ENCODE results near the gene NAA38.
A peak's percentile ranks its signal among the peaks of the same experiment; 100 is the strongest.

NAA38 gene

DNA sequence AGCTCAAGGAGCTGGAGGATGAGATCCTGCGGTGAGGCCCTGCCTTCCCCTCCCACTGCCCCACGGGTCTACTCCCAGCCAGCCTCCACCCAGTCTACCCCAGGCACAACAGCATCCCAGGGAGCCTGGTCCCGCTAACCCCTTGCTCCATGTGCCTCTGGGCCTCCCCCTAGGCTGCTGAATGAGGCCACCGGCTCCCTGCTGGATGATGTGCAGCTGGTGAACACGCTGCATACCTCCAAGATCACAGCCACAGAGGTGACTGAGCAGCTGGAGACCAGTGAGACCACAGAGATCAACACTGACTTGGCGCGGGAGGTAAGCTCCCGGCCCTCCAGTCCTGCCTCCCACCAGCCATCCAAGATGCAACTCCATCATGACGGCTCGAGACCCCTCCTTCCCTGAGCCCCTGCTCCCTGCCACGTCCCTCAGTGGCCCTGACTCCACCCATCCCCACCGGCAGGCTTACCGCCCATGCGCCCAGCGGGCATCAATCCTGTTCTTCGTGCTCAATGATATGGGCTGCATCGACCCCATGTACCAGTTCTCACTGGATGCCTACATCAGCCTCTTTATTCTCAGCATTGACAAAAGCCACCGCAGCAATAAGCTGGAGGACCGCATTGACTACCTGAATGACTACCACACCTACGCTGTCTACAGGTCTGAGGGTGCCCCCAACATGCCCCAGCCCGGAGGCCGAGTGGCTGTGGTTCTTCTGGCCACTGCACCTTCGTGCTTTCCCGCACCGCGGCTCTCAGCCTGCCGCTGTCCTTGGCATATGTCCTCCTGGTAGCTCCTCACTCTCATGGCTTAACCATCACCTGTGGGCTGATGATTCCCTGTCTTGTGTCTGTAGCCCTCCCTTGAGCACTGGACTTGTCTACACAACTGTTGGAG, 38.4 kb downstream of the NAA38 start:
- DNase-seq: no peak

DNA sequence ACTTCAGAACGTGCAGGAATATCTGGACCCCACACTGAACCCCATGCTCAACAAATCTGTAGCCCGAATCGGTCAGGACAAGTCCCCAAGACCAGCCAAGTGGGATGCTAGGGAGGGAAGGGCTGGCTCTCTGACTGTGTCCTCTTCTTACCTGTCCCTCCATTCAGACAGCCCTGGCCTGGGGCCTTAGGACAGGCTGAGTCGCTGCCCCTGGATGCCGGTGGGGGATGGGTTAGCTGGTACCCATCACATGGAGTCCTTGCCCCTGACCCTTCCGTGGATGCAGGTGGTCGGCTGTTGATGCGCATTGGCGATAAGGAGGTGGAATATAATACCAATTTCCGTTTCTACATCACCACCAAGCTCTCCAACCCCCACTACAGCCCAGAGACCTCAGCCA, 39.3 kb downstream of the NAA38 start:
- DNase-seq: no peak

DNA sequence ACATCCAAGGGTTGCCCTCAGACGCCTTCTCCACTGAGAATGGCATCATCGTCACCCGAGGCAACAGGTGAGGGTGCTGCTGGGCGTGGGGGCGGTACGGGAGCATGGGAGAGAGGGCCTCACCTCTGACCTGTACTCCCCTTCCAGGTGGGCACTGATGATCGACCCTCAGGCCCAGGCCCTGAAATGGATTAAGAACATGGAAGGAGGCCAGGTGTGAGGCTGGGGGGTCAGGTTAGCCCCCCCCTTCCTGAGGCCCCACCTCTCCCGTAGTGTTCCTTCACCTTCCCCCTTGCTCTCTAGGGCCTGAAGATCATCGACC, 39.8 kb downstream of the NAA38 start:
- DNase-seq: no peak

DNA sequence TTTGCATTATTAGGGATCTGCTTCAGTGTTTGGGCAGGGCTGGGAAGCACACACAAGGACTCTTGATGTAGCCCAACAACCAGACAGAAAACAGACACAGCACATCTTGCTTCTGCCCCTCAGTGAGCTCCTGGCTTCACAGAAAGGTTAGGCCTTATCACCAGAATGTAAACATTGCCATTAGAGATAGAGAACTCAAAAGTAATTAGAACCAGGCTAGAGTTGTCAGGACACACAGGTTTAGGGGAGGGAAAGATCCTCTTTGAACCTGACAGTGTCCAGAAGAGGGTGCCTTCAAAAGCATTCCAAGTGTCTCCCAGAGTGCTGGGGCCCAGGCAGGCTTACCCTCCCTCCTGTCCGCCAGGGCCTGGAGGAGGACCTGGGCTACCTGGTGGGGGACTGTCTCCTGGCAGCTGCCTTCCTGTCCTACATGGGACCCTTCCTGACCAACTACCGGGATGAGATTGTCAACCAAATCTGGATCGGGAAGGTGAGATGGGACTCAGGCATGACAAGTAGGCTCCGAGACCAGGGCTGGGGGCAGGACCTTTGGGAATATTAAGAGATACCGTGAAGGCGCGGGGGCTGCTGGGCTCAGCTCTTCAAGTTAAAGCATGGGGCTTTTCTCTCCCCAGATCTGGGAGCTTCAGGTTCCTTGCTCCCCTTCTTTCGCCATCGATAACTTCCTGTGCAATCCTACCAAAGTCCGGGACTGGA, 40.3 kb downstream of the NAA38 start:
- DNase-seq: no peak

DNA sequence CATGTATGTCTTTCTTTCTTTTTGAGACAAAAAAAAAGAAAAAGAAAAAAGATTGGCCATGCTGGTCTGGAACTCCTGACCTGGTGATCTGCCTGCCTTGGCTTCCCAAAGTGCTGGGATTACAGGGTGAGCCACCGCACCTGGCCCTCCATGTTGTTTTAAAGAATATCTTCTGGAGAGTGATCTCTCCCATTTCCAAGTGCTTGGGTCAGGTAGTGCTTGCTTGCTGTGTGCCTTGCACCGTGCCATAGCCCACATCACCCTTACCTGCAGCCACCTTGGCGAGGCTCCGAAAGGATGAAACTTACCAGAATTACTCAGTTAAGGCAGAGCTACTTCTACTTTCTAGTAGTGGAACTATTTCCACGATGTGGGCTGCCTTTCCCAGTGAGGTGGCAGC, 42.4 kb downstream of the NAA38 start:
- DNase-seq: no peak

DNA sequence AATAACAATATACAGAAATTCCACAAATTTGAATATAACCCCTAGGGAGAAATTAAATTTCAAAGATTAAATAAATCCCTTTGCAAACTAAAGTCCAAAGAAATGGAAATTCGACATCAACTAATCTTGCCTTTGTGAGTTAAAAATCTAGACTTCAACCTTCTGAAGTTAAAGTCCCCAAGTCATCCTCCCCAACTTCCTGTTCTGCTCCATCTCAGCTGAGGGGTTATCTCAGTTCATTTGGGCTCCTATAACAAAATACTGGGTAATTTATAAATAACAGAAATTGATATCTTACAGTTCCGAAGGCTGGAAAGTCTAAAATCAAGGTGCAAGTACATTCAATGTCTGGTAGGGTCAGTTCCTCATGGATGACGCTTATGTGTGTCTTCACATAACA, 46.1 kb downstream of the NAA38 start:
- no peak for DNase-seq

DNA sequence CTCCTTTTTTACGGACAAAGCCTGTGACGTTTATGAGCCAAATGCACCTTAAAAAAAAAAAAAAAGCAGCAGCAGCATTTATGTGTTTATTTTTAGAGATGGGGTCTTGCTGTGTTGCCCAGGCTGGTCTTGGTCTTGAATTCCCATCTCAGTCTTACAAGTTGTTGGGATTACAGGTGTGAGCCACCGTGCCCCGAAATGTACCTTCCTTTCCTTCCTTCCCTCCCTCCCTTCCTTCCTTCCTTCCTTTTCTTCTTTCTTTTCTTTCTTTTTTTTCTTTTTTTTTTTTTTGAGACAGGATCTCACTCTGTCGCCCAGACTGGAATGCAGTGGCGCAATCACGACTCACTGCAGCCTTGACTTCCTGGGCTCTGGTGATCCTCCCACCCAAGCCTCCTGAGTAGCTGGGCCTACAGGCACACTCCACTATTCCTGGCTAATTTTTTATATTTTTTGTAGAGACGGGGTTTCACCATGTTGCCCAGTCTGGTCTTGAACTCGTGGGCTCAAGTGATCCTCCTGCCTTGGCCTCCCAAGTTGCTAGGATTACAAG, 47.5 kb downstream of the NAA38 start:
- peak; percentile 38 for DNase-seq

DNA sequence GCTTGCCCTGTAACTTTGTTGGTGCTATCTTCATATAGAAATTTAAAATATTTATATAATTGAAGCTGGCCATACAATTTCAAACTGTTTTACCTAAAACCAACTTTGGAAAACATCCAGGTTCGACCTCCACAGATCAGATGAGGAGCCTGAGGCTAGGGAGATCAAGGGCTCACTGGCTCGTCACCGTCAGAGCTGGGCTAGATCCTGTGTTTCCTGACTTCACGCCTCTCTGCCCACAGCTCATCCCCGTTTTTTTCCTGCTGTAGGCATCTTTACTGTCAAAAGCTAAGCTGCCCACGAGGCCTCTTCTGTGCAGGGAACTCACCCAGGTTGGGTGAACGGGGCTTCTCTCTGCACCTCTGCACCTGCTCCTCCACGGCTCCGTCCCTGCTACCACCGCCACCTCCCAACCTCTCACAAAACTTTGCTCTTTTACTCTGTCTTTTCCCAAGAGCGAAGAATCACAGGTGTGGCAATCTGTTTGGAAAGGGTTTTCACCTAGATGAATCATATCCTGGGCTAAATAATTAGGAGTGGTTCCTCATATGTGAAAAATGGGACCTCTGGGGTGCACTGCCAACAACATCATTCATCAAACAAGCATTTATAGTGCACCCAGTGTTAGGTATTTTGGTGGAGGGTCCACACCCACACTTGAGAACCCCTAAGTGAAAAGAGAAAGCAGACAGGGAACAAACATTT, 48.1 kb downstream of the NAA38 start:
- no peak for DNase-seq

DNA sequence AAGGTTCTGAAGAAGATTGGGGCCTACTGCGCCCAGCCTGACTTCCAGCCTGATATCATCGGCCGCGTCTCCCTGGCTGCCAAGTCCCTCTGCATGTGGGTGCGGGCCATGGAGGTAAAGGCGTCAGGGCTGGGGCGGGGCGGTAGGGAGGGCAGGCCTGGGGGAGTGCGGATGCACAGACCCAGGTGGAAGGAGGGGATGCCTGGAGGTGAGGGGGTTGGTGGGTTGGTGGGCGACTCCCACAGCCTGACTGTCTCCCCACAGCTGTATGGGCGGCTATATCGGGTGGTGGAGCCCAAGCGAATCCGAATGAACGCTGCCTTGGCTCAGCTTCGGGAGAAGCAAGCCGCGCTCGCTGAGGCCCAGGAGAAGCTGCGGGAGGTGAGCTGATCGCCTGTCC, 50.2 kb downstream of the NAA38 start:
- no peak for DNase-seq
